ENCODE results near the gene CCL14. TPM values are rescaled to one million over a fixed set of nuclear protein-coding genes. Genes with fewer than 3 reads are reported as not detected.

Gene CCL14
- total RNA-seq: not detected

DNA sequence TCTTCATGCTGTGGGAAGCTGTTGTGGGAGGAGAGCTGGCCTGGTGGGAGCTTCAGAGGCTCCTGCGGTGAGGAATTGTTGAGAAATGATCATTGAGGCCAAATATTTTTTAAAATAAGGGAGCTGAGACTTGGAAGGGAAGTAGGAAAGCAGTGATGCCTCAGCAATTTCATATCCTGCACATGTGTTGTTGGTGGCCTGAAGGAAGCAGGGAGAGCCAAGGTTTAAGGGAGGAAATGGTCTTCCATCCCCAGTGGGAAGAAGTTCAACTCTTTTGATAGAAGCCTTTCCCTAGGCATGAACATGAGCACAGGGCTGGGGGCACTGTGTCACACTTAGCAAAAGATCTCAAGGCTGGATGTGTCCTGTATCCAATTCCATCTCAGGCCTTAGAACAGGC is at the start of gene CCL14:
Gene CCL14 (minus strand): TSS at position 87 of the 400 bp plus-strand sequence. CDS start 80 bp downstream, at position 7.

DNA sequence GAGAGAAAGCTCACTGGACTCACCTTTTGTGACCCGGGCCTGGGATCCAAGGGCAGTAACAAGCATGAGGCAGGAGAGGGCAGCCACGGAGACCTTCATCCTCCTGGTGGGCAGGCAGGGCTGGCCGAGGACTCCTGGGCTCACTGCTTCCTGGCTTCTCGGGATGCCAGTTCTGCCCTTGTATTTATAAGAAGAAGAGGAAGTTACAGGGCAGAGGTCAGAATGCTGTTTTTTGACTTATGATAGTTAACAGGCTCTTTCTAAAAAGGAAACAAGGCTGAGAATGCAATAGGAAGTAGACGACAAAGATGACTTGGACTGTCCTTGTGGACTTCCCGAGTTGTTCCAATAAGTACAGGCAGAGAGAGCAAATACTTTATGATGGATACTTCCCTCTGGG is 31.3 kb upstream of the CCL14 start, which contains the start of gene CCL23:
Gene CCL23 (minus strand): TSS at position 174 of the 400 bp plus-strand sequence. CDS start 75 bp downstream, at position 99.

DNA sequence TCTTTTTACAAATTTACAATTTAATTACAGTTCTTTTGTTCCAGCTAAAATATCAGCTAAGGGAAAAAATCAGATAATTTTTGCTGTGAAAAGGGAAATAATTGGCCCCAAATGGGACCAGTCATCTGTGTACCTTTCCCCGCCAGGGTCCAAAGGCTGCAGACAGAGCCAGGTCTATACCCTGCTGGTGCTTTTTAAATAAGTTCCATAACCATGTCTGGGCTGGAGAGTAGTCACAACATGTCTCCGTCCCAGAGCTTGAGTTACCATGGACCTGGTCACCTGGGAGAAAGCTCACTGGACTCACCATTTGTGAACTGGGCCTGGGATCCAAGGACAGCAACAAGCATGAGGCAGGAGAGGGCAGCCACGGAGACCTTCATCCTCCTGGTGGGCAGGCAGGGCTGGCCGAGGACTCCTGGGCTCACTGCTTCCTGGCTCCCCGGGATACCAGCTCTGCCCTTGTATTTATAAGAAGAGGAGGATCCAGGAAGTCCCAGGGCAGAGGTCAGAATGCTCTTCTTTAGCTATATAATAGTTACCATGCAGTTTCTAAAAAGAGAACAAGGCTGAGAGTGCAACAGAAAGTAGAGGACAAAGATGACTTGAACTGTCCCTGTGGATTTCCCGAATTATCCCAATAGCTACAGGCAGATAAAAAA is 14.7 kb upstream of the CCL14 start, which contains the start of gene CCL15:
Gene CCL15 (minus strand): TSS at position 444 of the 662 bp plus-strand sequence. CDS start 61 bp downstream, at position 383.

GRCh38 chr17:35981246-35981645 is 5.3 kb downstream of the CCL14 start, which contains the start of gene CCL16:
Gene CCL16 (minus strand): TSS chr17:35981497. CDS start chr17:35981420, 77 bp downstream.

GRCh38 chr17:35943537-35943936 is 43.0 kb downstream of the CCL14 start, which contains the start of gene LYZL6:
Gene LYZL6 (minus strand): TSS chr17:35943713. CDS start chr17:35939356, 4,357 bp downstream.

Other genes starting within 250 kb of the CCL14 start
- 0.31 TPM for gene GAS2L2, start 233.5 kb downstream of the CCL14 start, total RNA-seq
- gene C17orf50, start 225.8 kb downstream of the CCL14 start, total RNA-seq: not detected
- 9.7 TPM for gene MMP28, start 191.1 kb downstream of the CCL14 start, total RNA-seq
- 143 TPM for gene TAF15, start 177.2 kb downstream of the CCL14 start, total RNA-seq
- gene HEATR9, start 117.8 kb downstream of the CCL14 start, total RNA-seq: not detected
- not detected for gene CCL5, start 106.4 kb downstream of the CCL14 start, total RNA-seq
- 0.94 TPM for gene RDM1, start 56.0 kb downstream of the CCL14 start, total RNA-seq
- not detected for gene LYZL6, start 43.0 kb downstream of the CCL14 start, total RNA-seq
- gene CCL16, start 5.2 kb downstream of the CCL14 start, total RNA-seq: not detected
- gene CCL15, start 14.8 kb upstream of the CCL14 start, total RNA-seq: not detected
- not detected for gene CCL23, start 31.2 kb upstream of the CCL14 start, total RNA-seq
- gene CCL18, start 77.5 kb upstream of the CCL14 start, total RNA-seq: not detected
- gene CCL3, start 103.4 kb upstream of the CCL14 start, total RNA-seq: 2.8 TPM
- gene CCL4, start 117.1 kb upstream of the CCL14 start, total RNA-seq: 2.8 TPM
- gene TBC1D3B, start 189.9 kb upstream of the CCL14 start, total RNA-seq: 13.5 TPM
- 2.2 TPM for gene CCL3L1, start 210.0 kb upstream of the CCL14 start, total RNA-seq
- gene CCL4L2, start 224.3 kb upstream of the CCL14 start, total RNA-seq: 1.6 TPM

All from parietal lobe (tissue), 1 donor.